ENCODE measurements around the gene SCAMP2. TPM values are rescaled to one million over a fixed set of nuclear protein-coding genes. Genes with fewer than 3 reads are reported as not detected.

Gene SCAMP2
- total RNA-seq, 1 experiment from 2014 or later: 50.2 TPM

GRCh38 chr15:74896316-74896715, 23.2 kb upstream of the SCAMP2 start:
- H3K9ac ChIP-seq (ENCODE audit: extremely low read depth, insufficient read length, low read length): no peak overlapping the region
- no peak overlapping the region for H3K27ac ChIP-seq (ENCODE audit: insufficient read length, low read depth, low read length)
- H3K23ac ChIP-seq (ENCODE audit: insufficient read length, low read depth, low read length): no peak overlapping the region
- no peaks in the 10 kb centered on the region for H3K79me2 ChIP-seq (ENCODE audit: insufficient read depth, low read length)
- no peaks in the 10 kb centered on the region for H3K4me1 Mint-ChIP-seq
- H3K9me3 ChIP-seq (ENCODE audit: control insufficient read depth, low read depth, low read length): no peaks in the 10 kb centered on the region
- H3K9me3 Mint-ChIP-seq: no peaks in the 10 kb centered on the region
- H4K8ac ChIP-seq (replicated peaks; ENCODE audit: insufficient read length, low read depth, low read length): no peak overlapping the region
- no peak overlapping the region for H2BK12ac ChIP-seq (ENCODE audit: insufficient read length, low read depth, low read length)
- no peak overlapping the region for H3K4ac ChIP-seq (ENCODE audit: low read depth, low read length)
- H2AFZ ChIP-seq (ENCODE audit: low read length): no peak overlapping the region
- H3K4me1 ChIP-seq (ENCODE audit: insufficient read depth, low read length): no peaks in the 10 kb centered on the region
- no peak overlapping the region for H4K5ac ChIP-seq (ENCODE audit: insufficient read length, low read depth, low read length)
- WGBS (ENCODE audit: extremely low coverage, insufficient read length, low lambda C conversion rate): no CpG with 5 or more reads among the region's 3 CpGs
- no peaks in the 10 kb centered on the region for H4K20me1 ChIP-seq (ENCODE audit: control insufficient read depth, insufficient read depth, insufficient read length)
- H4K91ac ChIP-seq (ENCODE audit: insufficient read length, low read depth, low read length): no peak overlapping the region
- no peak overlapping the region for H2BK120ac ChIP-seq (ENCODE audit: low read depth, low read length, poor library complexity, severe bottlenecking)
- no peaks in the 10 kb centered on the region for H3K27me3 Mint-ChIP-seq (ENCODE audit: low read depth)
- no peak overlapping the region for H2BK15ac ChIP-seq (ENCODE audit: low read depth, low read length)
- H2AK5ac ChIP-seq (ENCODE audit: insufficient read length, low read length): no peak overlapping the region
- no peak overlapping the region for H2BK5ac ChIP-seq (ENCODE audit: insufficient read length, low read length)
- no peak for DNase-seq
- H2BK20ac ChIP-seq (ENCODE audit: low read depth, low read length, poor library complexity, severe bottlenecking): no peak overlapping the region
- H3K79me1 ChIP-seq (ENCODE audit: insufficient read depth, low read depth, low read length, poor library complexity, severe bottlenecking): no peaks in the 10 kb centered on the region
- no peak overlapping the region for H3K18ac ChIP-seq (ENCODE audit: insufficient read length, low read depth, low read length)
- H3K36me3 Mint-ChIP-seq (ENCODE audit: insufficient read depth in 1 of 3, low read depth in 3 of 3): peaks cover 28 to 63% (median 51%) of the 10 kb centered on the region in 3 experiments; a peak in 6 of 7 replicates
- no peak overlapping the region for H3K14ac ChIP-seq (ENCODE audit: insufficient read depth, low read length)
- H3K4me3 Mint-ChIP-seq: no peak overlapping the region
- H3K27ac Mint-ChIP-seq: no peak overlapping the region
- H3K27me3 ChIP-seq (ENCODE audit: insufficient read depth, low read length): no peaks in the 10 kb centered on the region
- H3K4me2 ChIP-seq (ENCODE audit: insufficient read depth, insufficient read length, low read length): no peak overlapping the region
- TF ChIP-seq CTCF (conservative IDR thresholded peaks at IDR 0.05): no peak
- H3K23me2 ChIP-seq (ENCODE audit: insufficient read length, low read depth, low read length, poor library complexity, severe bottlenecking): no peaks in the 10 kb centered on the region
- H3T11ph ChIP-seq (ENCODE audit: low read length): no peak overlapping the region
- no peak overlapping the region for H3K56ac ChIP-seq (ENCODE audit: insufficient read length, low read depth, low read length)
